Stomach (tissue), 9 donors: ENCODE measurements around the gene RAG1. TPM values are rescaled to one million over a fixed set of nuclear protein-coding genes. Genes with fewer than 3 reads are reported as not detected.

Experiments
- DNase-seq, 2 donors: peaks; one replicate each; pipeline versions ENCODE4 v3.0.0 to v3.0.0-alpha.2; 2013 to 2019
- H3K27ac ChIP-seq, 5 donors: fragments of 200-600 bp in 4 of 5; sonication (generic) in 4 of 5; one replicate each; pipeline ENCODE4 v1.5.1; 2013 to 2019; ENCODE audit warnings: mild to moderate bottlenecking in 1 of 5, moderate library complexity in 1 of 5
- H3K27me3 ChIP-seq, 3 donors: fragments of 200-600 bp; sonication (generic); one replicate each; pipeline ENCODE4 v1.5.1; 2017 to 2019; ENCODE audit warnings: mixed run types in 1 of 3
- H3K36me3 ChIP-seq, 4 donors: fragments of 200-600 bp; sonication (generic); 1 replicate in 3 of 4; 2 replicates in 1 of 4; pipeline ENCODE4 v1.5.1; 2016 to 2019
- H3K4me1 ChIP-seq, 4 donors: fragments of 200-600 bp; sonication (generic); one replicate each; pipeline ENCODE4 v1.5.1; 2016 to 2019
- H3K4me3 ChIP-seq, 4 donors: fragments of 200-600 bp; sonication (generic) in 3 of 4; one replicate each; pipeline ENCODE4 v1.5.1; 2016 to 2019; ENCODE audit warnings: mild to moderate bottlenecking in 1 of 4
- H3K9me3 ChIP-seq, 4 donors: fragments of 200-600 bp; sonication (generic); one replicate each; pipeline ENCODE4 v1.5.1; 2016 to 2019
- EP300 ChIP-seq: sonication (generic); formaldehyde crosslinking; IDR thresholded peaks from one replicate; pipeline ENCODE4 v1.6.1; 2017; ENCODE audit warnings: antibody characterized with exemption
- POLR2A ChIP-seq, 4 donors: fragments of 450-650 bp; IDR thresholded peaks; one replicate each; pipeline ENCODE4 v1.6.1; 2016; ENCODE audit warnings: antibody characterized with exemption in 4 of 4, control low read depth in 2 of 4, mild to moderate bottlenecking in 1 of 4, moderate library complexity in 1 of 4
- POLR2AphosphoS5 ChIP-seq, 3 donors: sonication (generic); formaldehyde crosslinking; IDR thresholded peaks; one replicate each; pipeline ENCODE4 v1.6.1; 2016; ENCODE audit warnings: antibody characterized with exemption in 3 of 3
- whole genome bisulfite sequencing, 5 donors: extraction: QIAGEN DNeasy Blood & Tissue Kit in 3 of 5; methylation state at CpG; one replicate each; pipeline versions ENCODE4 v1.1.5 to v1.1.7; 2013 to 2018; 5-methylcytosine and 5-hydroxymethylcytosine counted together
- intact Hi-C: fragments of 100-400 bp; cut with DNase I; formaldehyde crosslinking; loops from one replicate; pipeline ENCODE4 v1.15.1; 2023; ENCODE audit warnings: low total_unique reads
- polyA plus RNA-seq, 3 donors: library from polyadenylated mRNA; stranded (reverse); fragments of 200-250 nt; gene quantifications; one replicate each; pipeline ENCODE4 v1.2.3, GENCODE V29; 2013
- total RNA-seq, 5 donors: library from RNA; depleted of rRNA; stranded (reverse); fragments of >200 nt; gene quantifications; one replicate each; pipeline versions ENCODE4 v1.1.0 to v1.2.3, GENCODE V29; 2014 to 2016
- TF ChIP-seq, protein P1 (sequence below), 7 experiments: fragments of 450-650 bp in 4 of 7; fragments of 200-600 bp in 3 of 7; sonication (generic) in 3 of 7; IDR thresholded peaks; one replicate each; pipeline ENCODE4 v1.5.1; 2016 to 2019; ENCODE audit warnings: antibody characterized with exemption in 7 of 7, control low read depth in 2 of 7, mild to moderate bottlenecking in 1 of 7
- donor health status: healthy with polysubstance abuse.
- donor health status: Bipolar disorder and iron deficiency.
- donor health status: healthy.

The RAG1 gene
- total and polyA plus RNA-seq, 8 donors, result 0.23 to 5.0 (median 0.43) TPM; not detected in 2

DNA sequence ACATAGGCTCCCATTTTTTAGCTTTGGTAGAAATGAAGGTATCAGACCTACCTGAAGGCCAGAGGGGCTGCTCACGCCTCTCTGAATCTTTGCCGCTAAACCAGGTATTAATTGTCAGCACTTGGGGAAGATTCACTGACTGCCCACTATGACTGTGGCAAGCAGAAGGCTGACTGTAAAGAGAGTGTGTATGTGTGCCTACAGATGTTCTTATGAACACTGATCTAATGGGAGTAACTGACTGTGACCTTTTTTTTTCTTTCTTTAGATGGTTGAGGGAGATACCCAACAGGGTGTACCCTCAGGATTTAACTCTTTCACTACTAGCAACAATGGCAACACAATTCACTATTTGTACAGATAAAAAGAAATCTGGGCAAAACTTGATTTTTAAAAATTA is 30.2 kb downstream of the RAG1 start, which contains the start of gene RAG2:
TSS of gene RAG2 (minus strand) at position 186 of the 400 bp plus-strand sequence. CDS start 4,068 bp downstream, outside the sequence.
- Histone ChIP-seq H3K4me3 (no peak within 1 kb of the TSS), H3K9me3 (no peaks in the 10 kb centered on the region), H3K4me1 (peaks cover 4 to 20% (median 15%) of the 10 kb centered on the region in 4 donors), H3K27ac (no peak within 1 kb of the TSS), H3K27me3 (no peaks in the 10 kb centered on the region), H3K36me3 (no peaks in the 10 kb centered on the region)
- intact Hi-C loops, result no loop called here
- DNase-seq, result no peak
- TF ChIP-seq POLR2AphosphoS5 (IDR thresholded peaks at IDR 0.05) (no peak), EP300 (no peak), POLR2A (IDR thresholded peaks at IDR 0.05) (no peak)
- TF ChIP-seq, protein P1, sequence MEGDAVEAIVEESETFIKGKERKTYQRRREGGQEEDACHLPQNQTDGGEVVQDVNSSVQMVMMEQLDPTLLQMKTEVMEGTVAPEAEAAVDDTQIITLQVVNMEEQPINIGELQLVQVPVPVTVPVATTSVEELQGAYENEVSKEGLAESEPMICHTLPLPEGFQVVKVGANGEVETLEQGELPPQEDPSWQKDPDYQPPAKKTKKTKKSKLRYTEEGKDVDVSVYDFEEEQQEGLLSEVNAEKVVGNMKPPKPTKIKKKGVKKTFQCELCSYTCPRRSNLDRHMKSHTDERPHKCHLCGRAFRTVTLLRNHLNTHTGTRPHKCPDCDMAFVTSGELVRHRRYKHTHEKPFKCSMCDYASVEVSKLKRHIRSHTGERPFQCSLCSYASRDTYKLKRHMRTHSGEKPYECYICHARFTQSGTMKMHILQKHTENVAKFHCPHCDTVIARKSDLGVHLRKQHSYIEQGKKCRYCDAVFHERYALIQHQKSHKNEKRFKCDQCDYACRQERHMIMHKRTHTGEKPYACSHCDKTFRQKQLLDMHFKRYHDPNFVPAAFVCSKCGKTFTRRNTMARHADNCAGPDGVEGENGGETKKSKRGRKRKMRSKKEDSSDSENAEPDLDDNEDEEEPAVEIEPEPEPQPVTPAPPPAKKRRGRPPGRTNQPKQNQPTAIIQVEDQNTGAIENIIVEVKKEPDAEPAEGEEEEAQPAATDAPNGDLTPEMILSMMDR (IDR thresholded peaks at IDR 0.05), result no peak
- WGBS, 5 donors, result 80 to 95% (median 91%) methylated on average over 2 of the region's 2 CpGs

DNA sequence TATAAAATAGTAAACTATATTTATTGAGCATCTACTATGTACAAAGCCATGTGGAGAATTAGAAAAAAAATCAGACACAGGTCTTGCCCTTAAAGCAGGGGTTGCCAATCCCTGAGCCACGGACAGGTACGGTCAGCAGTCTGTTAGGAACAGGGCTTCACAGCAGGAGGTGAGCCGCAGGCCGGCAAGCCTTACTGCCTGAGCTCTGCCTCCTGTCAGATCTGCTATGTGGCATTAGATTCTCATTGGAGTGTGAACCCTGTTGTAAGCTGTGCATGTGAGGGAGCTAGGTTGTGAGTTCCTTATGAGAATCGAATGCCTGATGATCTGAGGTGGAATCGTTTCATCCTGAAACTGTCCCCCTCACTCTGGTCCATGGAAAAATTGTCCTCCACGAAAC is 32.4 kb downstream of the RAG1 start:
- no peak overlapping the region for H3K27ac ChIP-seq
- 91 to 96% (median 92%) methylated on average over 7 of the region's 7 CpGs for WGBS, 5 donors
- no peaks in the 10 kb centered on the region for H3K27me3 ChIP-seq
- TF ChIP-seq, protein P1 (IDR thresholded peaks at IDR 0.05), result no peak
- no peak for TF ChIP-seq EP300
- TF ChIP-seq POLR2AphosphoS5 (IDR thresholded peaks at IDR 0.05), result no peak
- TF ChIP-seq POLR2A (IDR thresholded peaks at IDR 0.05), result no peak
- DNase-seq, result no peak
- intact Hi-C loops, result no loop called here
- peaks cover 4 to 8% (median 6%) of the 10 kb centered on the region in 4 donors for H3K4me1 ChIP-seq
- H3K36me3 ChIP-seq, result no peaks in the 10 kb centered on the region
- H3K4me3 ChIP-seq, result no peak overlapping the region
- H3K9me3 ChIP-seq, result no peaks in the 10 kb centered on the region

DNA sequence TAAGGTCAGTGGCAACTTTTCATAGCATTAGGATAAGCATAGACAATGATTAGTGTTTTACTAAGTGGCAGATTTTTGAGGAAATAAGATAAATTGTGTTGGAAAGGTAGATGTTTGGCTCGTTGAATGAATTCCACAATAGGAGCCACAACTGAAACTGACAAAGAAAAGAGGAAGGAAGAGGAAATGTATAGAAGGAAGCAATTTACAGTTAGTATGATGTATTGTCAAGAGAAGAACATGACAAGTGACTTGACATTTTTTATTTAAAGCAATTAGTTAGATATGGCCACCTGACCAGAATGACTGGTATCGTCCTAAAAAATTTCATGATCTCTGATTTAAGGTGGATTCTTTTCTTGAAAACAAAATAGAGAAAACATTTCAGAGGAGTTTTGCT is 33.3 kb downstream of the RAG1 start:
- H3K36me3 ChIP-seq, result no peaks in the 10 kb centered on the region
- H3K27me3 ChIP-seq, result no peaks in the 10 kb centered on the region
- no peak overlapping the region for H3K27ac ChIP-seq
- H3K9me3 ChIP-seq, result no peaks in the 10 kb centered on the region
- H3K4me1 ChIP-seq, result no peaks in the 10 kb centered on the region
- TF ChIP-seq POLR2A (IDR thresholded peaks at IDR 0.05) (no peak), POLR2AphosphoS5 (IDR thresholded peaks at IDR 0.05) (no peak), EP300 (no peak)
- TF ChIP-seq, protein P1 (IDR thresholded peaks at IDR 0.05), result no peak
- DNase-seq, result no peak
- intact Hi-C loops, result no loop called here
- WGBS, 5 donors, result 63 to 87% (median 77%) methylated on average over 2 of the region's 2 CpGs
- H3K4me3 ChIP-seq, result no peak overlapping the region

DNA sequence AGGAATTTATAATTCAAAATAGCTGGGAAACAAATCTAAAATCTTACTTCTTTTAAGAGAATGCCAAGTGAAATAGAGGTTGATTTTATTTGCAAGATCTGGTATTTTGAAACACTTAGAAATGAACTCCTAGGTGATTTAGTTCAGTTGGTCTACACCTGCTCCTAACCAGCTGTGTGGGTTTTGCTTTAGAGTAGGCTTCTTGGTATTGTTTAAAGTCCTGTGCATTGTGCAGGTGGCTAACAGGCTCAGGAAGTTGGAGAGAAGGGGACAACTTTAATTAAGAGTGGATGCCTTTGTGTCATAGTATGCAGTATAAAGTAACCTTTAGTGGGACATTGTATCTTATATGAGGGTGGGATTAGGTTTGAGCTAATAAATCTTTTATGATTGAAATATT is 34.3 kb downstream of the RAG1 start:
- no peaks in the 10 kb centered on the region for H3K4me1 ChIP-seq
- DNase-seq, result no peak
- H3K4me3 ChIP-seq, result no peak overlapping the region
- H3K27ac ChIP-seq, result no peak overlapping the region
- no peak for TF ChIP-seq POLR2A (IDR thresholded peaks at IDR 0.05)
- TF ChIP-seq, protein P1 (IDR thresholded peaks at IDR 0.05), result no peak
- TF ChIP-seq EP300, result no peak
- TF ChIP-seq POLR2AphosphoS5 (IDR thresholded peaks at IDR 0.05), result no peak
- no peaks in the 10 kb centered on the region for H3K36me3 ChIP-seq
- no peaks in the 10 kb centered on the region for H3K9me3 ChIP-seq
- no peaks in the 10 kb centered on the region for H3K27me3 ChIP-seq
- intact Hi-C loops, result no loop called here
